HG02970 (cell line): Measurements from ENCODE around the gene MAP2K5.
"Not testable (repeated sequence)": the region's sequence is repeated elsewhere in the genome, so short reads cannot be mapped to it uniquely, and the experiment has no call there.

Source experiments
- ATAC-seq: cut with Tn5 transposase; IDR thresholded peaks from one replicate; pipeline ENCODE4 v1.9.1; 2021; ENCODE audit warnings: mild to moderate bottlenecking, moderate library complexity, moderate number of reproducible peaks; ENCODE audit not compliant: unreplicated experiment, low FRiP score

MAP2K5 gene

DNA sequence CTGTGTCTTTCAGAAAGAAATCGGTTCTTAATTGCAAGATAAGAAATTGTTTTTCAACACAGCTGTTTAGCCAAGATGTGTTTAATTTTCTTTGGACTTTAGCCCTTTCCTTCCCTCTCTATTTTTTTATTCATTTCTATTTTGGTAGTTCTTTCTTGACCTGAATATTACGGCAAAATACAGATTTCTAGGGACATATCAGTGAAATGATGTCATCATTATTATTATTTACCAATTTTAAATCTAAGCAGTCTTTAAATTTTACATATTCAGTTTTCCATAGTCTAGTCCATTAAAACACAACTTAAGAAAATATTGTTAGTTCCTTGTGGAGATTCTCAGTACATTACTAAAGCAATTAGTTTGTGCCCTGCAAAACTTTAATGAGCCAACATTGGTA lies 104.3 kb downstream of the MAP2K5 start:
- ATAC-seq, result no peak

DNA sequence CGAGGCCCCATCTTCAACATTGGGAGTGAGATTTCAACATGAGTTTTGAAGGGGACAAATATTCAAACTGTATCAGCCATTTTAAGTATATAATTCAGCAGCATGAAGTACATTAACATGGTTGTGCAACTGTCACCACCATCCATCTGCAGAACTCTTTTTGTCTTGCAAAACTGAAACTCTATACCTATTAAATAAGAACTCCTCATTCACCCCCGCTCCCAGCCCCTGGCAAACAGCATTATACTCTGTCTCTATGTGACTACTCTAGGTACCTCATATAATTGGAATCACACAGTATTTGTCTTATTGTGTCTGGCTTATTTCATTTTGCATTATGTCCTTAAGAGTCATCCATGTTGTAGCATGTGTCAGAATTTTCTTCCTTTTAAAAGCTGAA lies 110.1 kb downstream of the MAP2K5 start:
- ATAC-seq, result no peak

DNA sequence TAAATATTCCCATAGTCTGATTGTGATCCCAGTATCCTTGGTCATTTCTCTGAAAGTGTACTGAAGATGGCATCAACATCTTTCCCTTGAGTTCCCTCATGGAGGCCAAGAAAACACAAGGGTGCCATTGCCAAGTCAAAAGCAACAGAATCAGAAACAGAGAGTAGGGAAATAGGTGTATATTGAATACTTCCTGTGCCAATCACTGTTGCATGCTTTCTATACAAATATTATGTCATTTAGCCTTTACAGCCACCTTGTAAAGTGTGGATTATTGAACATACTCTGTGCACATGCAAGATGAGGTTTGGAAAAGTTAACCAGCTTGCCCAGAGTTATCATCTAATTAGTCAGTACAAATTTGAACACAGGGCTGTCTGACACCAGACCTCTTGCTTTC lies 117.9 kb downstream of the MAP2K5 start:
- no peak for ATAC-seq

DNA sequence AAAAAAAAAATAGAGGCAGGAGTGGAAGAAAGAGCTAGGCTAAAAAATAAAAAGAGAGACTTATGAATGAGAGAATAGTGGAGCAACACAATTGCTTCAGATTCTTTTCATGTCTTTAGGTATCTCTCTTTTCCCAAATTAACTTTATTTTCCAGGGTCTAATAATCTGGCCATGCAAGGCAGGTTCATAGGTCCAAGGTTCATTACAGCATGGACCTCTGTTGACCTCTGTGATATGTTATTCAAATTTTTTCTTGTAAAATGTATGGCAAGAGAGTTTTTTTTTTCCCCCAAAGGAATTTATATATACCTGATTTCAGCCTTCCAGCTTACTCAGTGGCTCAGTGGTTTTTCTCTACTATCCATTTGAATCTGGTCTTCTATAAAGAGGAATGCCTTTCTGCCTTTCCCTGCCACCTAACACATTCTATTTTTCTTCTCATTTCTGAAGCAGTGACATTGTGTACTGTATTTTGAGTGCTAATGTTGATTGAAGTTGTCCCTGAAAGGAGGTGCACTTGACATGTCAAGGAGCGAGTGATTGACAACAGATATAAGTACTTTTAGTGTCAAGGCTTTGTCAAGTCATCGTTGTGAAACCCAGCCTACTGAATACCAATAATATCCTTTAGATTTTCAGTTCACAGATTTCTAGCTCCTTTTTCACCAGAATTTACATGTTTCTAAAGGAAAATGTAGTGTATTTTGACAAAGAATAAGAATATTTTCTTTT lies 118.5 kb downstream of the MAP2K5 start:
- ATAC-seq, result no peak

DNA sequence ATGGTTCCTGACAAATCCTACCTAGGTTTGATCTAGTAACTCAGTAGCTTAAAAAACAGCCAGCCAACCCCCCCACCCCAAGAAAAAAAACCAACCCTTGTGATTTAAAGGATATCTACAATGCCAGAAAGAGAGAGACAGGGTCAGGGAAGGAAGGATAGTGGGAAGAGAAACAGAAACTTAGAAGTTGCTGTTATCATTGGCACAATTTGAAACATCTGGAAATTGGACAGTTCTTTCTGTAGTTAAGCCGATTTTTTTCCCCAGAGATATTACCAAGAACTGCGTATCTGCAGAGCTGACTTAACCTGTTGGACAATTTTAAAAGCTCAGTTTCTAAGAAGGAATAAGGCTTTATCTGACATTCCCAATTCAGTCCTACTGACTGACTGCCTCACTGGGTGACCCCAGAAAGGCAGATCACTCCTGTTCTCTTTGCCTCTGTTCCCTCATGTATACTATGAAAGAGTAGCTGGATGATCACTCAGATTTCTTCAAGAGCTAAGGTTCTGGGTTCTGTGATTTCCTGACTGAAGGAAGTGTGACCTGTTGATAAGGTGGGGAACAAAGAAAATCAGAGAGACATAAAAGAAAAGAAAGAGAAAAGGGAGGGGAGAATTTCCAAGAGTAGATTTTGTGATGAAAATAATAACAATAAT lies 128.3 kb downstream of the MAP2K5 start:
- ATAC-seq, result no peak

DNA sequence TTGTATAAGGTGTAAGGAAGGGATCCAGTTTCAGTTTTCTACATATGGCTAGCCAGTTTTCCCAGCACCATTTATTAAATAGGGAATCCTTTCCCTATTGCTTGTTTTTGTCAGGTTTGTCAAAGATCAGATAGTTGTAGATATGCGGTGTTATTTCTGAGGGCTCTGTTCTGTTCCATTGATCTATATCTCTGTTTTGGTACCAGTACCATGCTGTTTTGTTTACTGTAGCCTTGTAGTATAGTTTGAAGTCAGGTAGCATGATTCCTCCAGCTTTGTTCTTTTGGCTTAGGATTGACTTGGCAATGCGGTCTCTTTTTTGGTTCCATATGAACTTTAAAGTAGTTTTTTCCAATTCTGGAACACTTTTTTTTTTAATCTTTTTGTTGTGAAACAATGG lies 130.3 kb downstream of the MAP2K5 start:
- ATAC-seq, result not testable (repeated sequence)

DNA sequence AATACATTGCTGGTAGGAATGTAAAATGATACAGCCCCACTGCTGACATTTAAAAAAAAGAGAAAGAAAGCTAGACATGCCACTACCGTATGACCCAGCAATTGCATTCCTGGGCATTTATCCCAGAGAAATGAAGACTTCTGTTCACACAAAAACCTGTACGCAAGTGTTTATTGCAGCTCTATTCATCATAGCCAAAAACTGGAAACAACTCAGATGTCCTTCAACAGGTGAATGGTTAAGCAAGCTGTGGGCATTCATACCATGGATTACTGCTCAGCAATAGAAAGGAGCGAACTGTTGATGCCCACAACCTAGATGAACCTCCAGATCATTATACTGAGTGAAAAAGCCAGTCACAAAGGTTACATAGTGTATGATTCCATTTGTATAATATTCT lies 132.5 kb downstream of the MAP2K5 start:
- ATAC-seq, result no peak

DNA sequence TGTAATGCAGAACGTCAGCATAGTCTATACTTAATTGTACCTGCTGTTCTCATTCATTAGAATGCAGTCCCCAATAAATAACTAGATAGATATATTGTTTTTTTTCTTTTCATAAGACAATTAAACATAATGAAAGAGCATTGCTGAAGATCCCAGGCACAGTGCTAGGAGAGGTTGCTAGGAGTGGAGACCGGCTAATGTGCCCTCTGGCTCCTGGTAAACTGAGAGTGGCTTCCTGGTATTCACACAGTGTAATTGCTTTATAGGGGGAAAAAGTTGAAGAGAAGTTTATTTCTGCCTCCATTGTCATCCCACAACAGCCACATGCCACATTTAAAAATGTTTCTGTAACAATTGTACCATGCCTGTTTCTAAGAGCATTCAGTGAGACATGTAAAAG lies 135.6 kb downstream of the MAP2K5 start:
- no peak for ATAC-seq

DNA sequence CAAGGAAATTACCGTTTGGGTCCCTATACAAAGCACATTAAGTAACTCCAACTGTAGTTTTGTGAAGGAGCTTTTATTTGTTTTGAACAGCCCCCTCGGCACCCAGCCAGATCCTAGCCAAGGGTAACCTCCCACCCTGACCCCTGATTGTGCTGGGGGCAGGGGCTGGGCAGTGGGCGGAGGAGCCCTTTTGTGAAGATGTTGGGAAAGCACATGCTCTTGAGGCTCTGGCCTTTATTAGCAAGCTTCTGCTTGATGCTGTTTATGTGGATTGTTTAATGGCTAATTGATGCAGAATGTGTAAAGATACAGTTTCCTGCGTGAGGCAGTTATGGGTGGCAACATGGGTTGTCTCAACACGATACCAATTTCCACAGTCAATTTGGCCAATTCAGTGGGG lies 136.5 kb downstream of the MAP2K5 start:
- no peak for ATAC-seq

DNA sequence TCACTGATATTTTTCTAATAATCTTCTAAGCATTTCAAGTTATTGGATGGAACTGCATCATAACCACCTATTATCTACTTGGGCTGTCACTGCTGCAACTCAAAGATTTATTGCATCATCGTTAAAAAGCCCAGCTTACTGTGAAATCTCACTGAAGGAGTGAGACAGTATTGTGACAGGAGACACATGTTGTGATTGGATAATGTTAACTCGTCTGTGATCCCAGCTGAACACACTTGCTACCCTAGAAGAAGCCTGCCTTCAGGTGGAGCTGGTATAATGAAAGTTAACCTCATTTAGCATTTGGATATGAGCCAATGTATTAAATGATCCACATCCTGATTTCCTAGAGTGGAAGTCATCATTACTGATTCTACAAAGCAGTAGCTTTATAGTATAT lies 138.1 kb downstream of the MAP2K5 start:
- ATAC-seq, result no peak

DNA sequence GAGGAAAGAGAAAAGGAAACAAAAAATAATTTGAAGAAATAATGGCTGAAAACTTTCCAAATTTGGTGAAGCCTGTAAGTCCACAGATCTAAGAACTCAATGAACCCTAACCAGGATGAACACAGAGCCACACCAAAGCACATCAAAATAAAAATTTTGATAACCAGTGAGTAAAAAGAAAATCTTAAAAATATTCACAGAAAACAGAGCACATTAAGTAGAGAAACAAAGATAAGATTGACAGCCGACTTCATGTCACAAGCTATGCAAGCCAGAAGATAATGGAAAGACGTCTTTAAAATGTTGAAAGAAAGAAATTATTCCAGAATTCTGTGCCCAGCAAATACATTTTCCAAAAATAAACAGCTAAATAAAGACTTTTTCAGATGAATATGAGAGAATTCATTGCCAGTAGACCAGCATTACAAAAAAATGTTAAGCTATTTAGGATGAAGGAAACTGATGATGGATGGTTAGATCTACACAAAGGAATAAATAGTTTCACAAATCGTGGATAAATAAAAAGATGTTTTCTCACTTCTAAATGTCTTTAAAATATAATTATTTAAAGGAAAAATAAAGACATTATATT lies 142.6 kb downstream of the MAP2K5 start:
- no peak for ATAC-seq

DNA sequence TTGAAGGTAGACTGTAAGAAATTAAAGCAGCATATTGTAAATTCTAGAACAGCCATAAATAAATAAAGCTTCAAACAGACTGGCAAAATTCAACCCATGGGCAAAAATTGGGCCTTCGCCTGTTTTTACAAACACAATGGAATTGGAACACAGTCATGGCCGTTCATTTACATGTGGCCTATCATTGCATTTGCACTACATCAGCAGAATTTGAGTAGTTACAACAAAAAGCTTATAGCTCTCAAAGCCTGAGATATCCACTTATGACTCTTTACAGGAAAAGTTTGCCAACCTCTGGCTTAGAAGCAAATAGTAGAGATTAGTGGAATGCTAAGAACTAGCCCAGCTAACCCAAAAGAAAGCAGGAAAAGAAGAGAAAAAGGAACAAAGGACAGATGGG lies 143.2 kb downstream of the MAP2K5 start:
- no peak for ATAC-seq

DNA sequence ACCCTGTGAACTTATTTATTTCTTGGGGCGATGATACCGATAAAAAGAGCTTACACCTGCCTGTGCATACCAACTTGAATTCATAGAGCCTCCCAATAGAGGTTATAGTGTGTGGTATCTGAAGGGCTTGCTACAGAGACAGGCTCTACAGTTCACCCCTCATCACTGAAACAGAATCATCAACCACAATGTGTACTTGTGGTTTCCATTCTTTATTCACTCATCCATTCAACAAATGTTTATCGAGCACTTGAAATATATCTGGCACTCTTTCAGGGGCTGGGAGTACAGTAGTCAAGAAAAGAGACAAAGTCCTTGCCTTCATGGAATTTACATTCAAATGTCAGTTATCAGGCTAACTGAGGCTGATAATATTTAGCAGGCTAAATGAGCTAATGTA lies 148.4 kb downstream of the MAP2K5 start:
- ATAC-seq, result no peak

DNA sequence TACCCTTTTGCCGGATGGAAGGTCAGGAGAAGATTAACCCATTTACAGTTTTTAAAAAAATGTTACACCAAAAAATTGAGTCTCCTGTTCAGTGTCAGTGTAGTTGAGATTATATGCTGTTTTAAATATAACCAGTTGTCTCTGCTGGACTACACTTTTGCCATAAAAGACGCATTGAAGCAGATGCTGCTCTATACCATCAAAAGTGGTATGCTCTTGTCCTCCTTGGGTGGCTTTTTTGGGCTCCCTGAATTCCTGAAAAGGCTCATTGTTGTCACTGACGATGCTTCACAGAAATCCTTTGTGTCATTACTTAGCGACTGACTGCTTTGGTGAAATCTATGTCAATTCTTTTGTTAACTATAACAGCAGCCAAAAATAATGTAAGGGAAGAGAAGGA lies 148.9 kb downstream of the MAP2K5 start:
- no peak for ATAC-seq

DNA sequence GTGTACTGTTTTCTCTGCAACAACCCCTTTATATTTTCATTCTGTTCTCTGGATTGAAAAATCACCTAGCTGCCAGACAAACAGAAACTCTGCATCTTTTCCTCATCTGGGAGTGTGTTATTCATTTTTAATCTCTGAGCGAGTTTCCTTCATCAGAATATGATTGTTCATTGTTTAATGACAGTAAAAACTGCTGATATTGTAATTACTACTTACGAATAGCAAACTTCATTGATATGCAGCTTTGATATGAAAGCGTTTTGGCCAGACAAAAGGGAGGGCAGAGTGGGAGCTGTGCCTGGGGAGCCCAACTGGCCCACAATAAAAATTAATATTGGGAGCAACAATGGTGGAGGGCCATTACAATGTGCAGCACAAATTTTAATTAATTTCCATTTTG lies 150.1 kb downstream of the MAP2K5 start:
- ATAC-seq, result no peak

DNA sequence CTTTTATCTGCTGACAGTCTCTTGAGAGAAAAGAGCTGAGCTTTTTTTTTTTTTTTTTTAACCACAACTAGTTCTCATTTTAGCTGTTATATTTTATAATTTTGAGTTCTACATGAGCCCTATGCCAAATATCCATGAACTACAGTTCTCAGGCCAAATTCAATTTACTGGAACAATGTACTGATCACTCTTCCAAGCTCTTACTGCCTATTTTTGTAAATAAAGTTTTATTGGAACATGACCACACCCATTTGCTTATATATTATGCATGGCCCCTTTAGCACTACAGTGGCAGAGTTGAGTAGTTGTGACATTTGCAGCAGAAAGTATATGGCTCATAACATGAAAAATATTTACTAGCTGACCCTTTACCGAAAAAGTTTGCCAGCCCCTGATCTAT lies 153.6 kb downstream of the MAP2K5 start:
- ATAC-seq, result no peak

DNA sequence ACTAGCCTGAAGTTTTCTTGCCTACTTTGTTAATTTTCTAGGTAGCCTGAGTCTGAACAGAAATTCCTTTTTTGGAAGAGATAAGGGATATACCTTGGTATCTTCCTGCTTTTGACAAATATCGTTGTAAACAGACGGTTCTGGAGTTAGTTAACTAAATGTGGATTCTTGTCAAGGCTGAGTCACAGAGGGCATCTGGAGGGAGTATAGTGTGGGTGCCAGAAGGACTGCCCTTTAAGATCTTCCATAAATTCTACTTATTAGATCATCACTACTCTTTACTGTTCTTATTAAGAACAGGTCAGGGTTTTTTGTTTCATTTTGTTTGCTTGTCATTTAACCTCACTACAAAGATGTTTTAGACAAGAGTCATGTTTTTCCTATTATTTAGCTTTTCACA lies 157.5 kb downstream of the MAP2K5 start:
- ATAC-seq, result no peak

DNA sequence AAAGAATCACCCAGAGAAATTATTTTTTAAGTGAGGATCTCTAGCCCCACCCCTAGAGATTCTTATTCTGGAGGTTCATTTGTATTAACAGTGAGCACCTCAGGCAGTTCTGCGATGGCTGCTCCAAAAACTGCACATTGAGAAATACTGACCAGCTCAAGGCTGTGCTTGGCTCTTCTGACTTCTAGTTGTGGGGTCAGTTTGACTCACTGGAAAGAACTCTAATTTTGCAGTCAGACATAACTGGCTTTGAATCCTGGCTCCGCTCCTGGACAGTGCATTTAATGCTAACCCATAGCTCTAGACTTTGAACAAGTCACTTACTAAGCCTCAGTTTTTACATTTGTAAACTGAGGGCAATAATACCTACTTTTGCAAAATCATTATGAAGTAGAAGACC lies 159.2 kb downstream of the MAP2K5 start:
- ATAC-seq, result no peak

DNA sequence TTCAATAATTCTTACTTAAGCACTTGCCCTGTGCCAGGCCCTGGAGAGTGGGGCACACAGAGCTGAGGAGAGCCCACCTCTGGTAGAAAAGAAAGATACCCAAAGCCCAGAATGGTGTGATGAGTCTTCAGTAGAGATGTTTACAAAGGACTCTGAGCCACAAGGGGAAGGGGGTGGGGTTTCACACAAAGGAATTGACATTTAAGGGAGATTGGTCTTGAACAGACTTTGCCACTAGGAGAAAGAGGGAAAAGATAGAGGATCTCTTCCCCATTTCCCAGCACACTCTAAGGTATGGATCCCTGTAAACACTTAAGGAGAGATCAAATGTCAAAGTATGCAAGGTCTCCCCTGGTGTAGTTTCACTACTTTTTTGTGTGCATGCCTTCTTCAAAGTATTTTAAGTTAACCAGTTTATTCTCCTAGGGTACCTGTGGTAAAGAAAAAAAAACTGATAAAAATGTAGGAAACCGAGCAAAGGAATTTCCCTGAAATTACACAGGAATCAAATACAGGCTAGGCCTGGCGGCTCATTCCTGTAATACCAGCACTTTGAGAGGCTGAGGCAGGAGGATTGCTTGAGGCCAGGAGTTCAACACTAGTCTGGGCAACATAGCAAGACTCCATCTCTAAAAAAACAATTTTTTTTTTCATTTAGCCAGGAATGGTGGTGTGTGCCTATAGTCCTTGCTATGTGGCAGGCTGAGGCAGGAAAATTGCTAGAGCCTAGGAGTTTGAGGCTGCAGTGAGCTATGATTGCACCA lies 165.2 kb downstream of the MAP2K5 start:
- ATAC-seq, result no peak

DNA sequence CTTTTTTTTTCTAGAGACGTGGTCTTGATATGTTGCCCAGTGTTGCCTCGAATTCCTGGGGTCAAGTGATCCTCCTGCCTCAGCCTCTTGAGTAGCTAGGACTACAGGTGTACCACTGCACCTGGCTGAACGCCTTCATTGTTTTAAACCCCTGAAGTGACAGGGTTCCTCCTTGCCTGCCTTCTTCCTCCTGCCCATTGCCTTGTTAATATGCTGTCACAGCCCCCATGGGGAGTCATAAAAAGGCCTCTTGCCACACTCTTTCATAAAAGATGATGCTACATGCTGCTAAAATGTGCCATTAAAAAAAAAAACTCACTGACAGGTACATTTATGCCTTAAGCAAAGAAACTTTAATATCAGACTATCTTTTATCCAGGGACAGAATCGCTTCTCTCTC lies 166.0 kb downstream of the MAP2K5 start:
- ATAC-seq, result no peak

DNA sequence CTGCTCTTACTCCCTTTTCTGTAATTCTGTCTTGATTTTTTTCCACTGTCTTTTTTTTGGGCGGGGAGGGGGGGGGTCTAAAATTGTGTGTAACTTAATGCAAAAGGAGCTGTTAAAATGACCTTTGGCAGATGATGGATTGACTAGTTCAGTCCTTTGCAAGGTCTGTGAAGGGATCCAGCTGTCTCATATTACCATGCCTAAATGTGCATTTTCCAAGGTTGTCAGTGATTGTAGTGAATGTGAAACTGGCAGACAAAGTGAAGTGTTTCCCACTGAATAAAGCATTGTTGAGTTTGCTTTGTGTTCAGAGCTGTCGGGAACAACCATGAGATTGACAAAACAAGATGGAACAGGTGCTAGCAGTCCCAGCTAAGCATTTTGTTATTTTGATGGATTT lies 172.7 kb downstream of the MAP2K5 start:
- no peak for ATAC-seq
